Vagina (tissue), 1 donor: ENCODE results near the gene NAGPA. TPM values are rescaled to one million over a fixed set of nuclear protein-coding genes. Genes with fewer than 3 reads are reported as not detected.

Source experiments
- total RNA-seq: library from RNA; depleted of rRNA; stranded (reverse); fragments of >200 nt; gene quantifications from one replicate; pipeline ENCODE4 v1.2.3, GENCODE V29; 2016

NAGPA gene
- total RNA-seq, 1 donor from 2014 or later, result 9.8 TPM

Other genes starting within 250 kb of the NAGPA start
- gene SEPTIN12, start 245.6 kb downstream of the NAGPA start, total RNA-seq, result not detected
- gene SMIM22, start 238.6 kb downstream of the NAGPA start, total RNA-seq, result not detected
- 14.0 TPM for gene ROGDI, start 231.3 kb downstream of the NAGPA start, total RNA-seq
- gene GLYR1, start 186.6 kb downstream of the NAGPA start, total RNA-seq, result 51.6 TPM
- gene UBN1, start 186.5 kb downstream of the NAGPA start, total RNA-seq, result 17.2 TPM
- gene PPL, start 96.8 kb downstream of the NAGPA start, total RNA-seq, result 391 TPM
- gene SEC14L5, start 75.6 kb downstream of the NAGPA start, total RNA-seq, result 0.49 TPM
- gene C16orf89, start 32.0 kb upstream of the NAGPA start, total RNA-seq, result 4.4 TPM
- 22.8 TPM for gene ALG1, start 37.9 kb upstream of the NAGPA start, total RNA-seq
- 15.7 TPM for gene EEF2KMT, start 63.9 kb upstream of the NAGPA start, total RNA-seq